Limb (tissue), 2 donors: Measurements from ENCODE around the gene FRMPD1.
A peak's percentile ranks its signal among the peaks of the same experiment; 100 is the strongest.

ENCODE experiments used
- DNase-seq, 2 donors: peaks; one replicate each; pipeline ENCODE4 v3.0.0-alpha.2; 2016; ENCODE audit errors: extremely low spot score in 2 of 2

Gene FRMPD1

GRCh38 chr9:37775216-37775919 is 124.6 kb downstream of the FRMPD1 start:
- DNase-seq, result no peak

DNA sequence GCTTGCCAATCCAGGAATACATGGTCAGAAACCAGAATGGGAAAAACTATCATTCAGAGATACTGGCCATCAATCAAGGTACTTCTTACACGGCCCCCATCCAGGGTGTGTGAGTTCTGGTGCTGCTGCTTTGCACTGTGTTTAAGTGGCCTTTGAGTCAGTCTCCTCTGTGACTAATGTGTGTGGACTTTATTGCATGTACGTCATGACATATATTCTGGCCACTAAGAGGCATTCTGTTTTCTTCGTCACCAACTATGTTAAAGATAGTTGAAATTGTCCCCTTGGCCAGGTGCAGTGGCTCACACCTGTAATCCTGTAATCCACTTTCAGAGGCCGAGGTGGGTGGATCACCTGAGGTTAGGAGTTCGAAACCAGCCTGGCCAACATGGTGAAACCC is 125.6 kb downstream of the FRMPD1 start:
- DNase-seq, result no peak

- no peak for DNase-seq
These were observed 127.8 kb downstream of the FRMPD1 start for GRCh38 chr9:37778534-37778933.

- DNase-seq, result no peak
These were observed 133.5 kb downstream of the FRMPD1 start for GRCh38 chr9:37784291-37784615.

- DNase-seq, result peak; percentile 90 to 94
These were observed 134.1 kb downstream of the FRMPD1 start, which contains the start of gene EXOSC3 for GRCh38 chr9:37784616-37785483. Gene EXOSC3 (minus strand): TSS chr9:37785064. CDS start chr9:37785044, 20 bp downstream.

DNA sequence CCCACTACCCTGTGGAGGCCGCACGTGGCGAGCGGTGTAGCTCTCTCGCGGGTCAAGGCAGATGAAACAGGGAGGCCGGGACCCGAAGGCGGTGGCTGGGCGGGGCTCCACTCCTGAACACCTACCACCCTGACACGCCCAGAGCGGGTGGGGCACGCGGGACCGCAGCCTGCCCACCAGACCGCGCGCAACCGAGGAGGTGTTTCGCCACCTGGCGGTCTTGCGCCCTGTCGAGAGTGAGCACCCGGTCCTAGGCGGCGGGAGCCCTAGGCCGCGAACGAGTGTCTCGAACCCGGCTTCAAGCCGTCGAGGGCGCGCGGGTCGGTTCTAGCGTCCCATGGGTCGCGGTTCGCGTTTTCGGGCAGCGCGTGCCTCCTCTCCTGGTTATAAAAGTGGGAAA is 136.3 kb downstream of the FRMPD1 start:
- DNase-seq, result no peak

GRCh38 chr9:37788332-37788731 is 137.6 kb downstream of the FRMPD1 start:
- DNase-seq, result no peak

DNA sequence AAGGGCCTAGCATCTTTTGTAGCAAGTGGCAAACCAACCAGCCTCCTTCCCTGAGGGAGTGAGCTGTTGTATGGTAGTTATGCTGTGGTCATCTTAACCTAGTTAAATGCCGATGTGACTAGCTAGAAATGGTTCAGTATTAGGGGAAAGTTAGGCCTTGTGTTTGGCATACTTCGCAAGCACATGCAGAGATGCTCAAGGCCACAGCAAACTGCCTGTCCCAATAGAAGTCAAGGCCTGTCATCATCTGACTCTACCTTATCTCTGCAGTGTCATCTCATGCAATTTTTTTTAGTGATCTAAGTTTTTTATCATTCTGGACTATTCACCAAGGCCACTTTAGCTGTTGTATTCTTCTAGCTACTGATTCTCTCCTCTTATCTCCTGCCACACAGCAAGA is 139.3 kb downstream of the FRMPD1 start:
- no peak for DNase-seq

GRCh38 chr9:37792122-37792521 is 141.4 kb downstream of the FRMPD1 start:
- DNase-seq, result no peak

DNA sequence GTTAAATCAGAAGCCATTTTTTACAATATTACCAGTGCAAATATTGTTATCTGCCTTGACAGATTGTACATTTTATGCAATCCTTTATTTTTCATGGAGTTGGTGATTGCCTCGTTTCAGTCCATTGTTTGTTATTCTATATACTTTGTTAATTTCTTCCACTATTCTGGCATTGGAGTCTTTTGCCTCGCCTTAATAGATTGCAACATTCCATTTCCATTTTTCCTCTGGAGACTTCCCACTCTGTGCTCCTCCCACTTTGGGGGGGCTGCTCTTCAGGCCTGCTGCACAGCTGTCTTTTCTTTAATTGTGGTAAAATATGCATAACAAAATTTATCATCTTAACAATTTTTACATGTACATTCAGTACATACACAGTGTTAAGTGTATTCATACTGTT is 145.5 kb downstream of the FRMPD1 start:
- DNase-seq, result no peak
